HEK293 (cell line): ENCODE data around the gene PRKG1.

Experiments
- FEZF1 ChIP-seq: fragments of 450-650 bp; formaldehyde crosslinking; IDR thresholded peaks from 2 replicates; pipeline ENCODE4 v1.5.1; 2016; ENCODE audit warnings: missing biosample characterization, missing genetic modification characterization
- HOXA7 ChIP-seq: sonication (generic); formaldehyde crosslinking; IDR thresholded peaks from 2 replicates; pipeline ENCODE4 v1.8.1; 2022; ENCODE audit warnings: missing genetic modification reagents, borderline replicate concordance
- SETDB1 ChIP-seq: IDR thresholded peaks from one replicate; pipeline ENCODE4 v1.6.1; 2017; ENCODE audit warnings: mild to moderate bottlenecking, low read length, moderate library complexity, mixed read lengths; ENCODE audit not compliant: insufficient read length
- YY2 ChIP-seq: fragments of 450-650 bp; formaldehyde crosslinking; IDR thresholded peaks from 2 replicates; pipeline ENCODE4 v1.5.1; 2016; ENCODE audit warnings: missing biosample characterization, missing genetic modification characterization
- ZBTB20 ChIP-seq: fragments of 450-650 bp; formaldehyde crosslinking; IDR thresholded peaks from 2 replicates; pipeline ENCODE4 v1.5.1; 2016; ENCODE audit warnings: missing biosample characterization, missing genetic modification characterization
- ZBTB7A ChIP-seq: fragments of 450-650 bp; formaldehyde crosslinking; IDR thresholded peaks from 2 replicates; pipeline ENCODE4 v1.5.1; 2016; ENCODE audit warnings: low read depth, missing biosample characterization, missing genetic modification characterization
- ZEB2 ChIP-seq: fragments of 450-650 bp; formaldehyde crosslinking; IDR thresholded peaks from 2 replicates; pipeline ENCODE4 v1.5.1; 2016; ENCODE audit warnings: missing biosample characterization, missing genetic modification characterization
- ZFHX2 ChIP-seq: fragments of 450-650 bp; formaldehyde crosslinking; conservative IDR thresholded peaks from 2 replicates; pipeline ENCODE4 v1.5.1; 2016; ENCODE audit warnings: missing biosample characterization, missing genetic modification characterization
- ZNF335 ChIP-seq: fragments of 450-650 bp; formaldehyde crosslinking; conservative IDR thresholded peaks from 2 replicates; pipeline ENCODE4 v1.5.1; 2016; ENCODE audit warnings: missing biosample characterization, missing genetic modification characterization
- ZNF354C ChIP-seq: fragments of 450-650 bp; formaldehyde crosslinking; IDR thresholded peaks from 2 replicates; pipeline ENCODE4 v1.5.1; 2016; ENCODE audit warnings: missing biosample characterization, missing genetic modification characterization, low read depth, borderline replicate concordance
- ZNF394 ChIP-seq: fragments of 450-650 bp; formaldehyde crosslinking; IDR thresholded peaks from 2 replicates; pipeline ENCODE4 v1.5.1; 2016; ENCODE audit warnings: missing biosample characterization, missing genetic modification characterization, mild to moderate bottlenecking, moderate library complexity, borderline replicate concordance
- ZNF433 ChIP-seq: fragments of 450-650 bp; formaldehyde crosslinking; IDR thresholded peaks from 2 replicates; pipeline ENCODE4 v1.5.1; 2016; ENCODE audit warnings: missing biosample characterization, missing genetic modification characterization, low read depth
- ZNF76 ChIP-seq: fragments of 450-650 bp; formaldehyde crosslinking; IDR thresholded peaks from 2 replicates; pipeline ENCODE4; 2016; ENCODE audit warnings: low read depth, missing biosample characterization, missing genetic modification characterization, borderline replicate concordance
- ZNF768 ChIP-seq: fragments of 450-650 bp; formaldehyde crosslinking; IDR thresholded peaks from 2 replicates; pipeline ENCODE4 v1.5.1; 2018; ENCODE audit warnings: missing biosample characterization, mild to moderate bottlenecking, missing genetic modification characterization
- ZNF791 ChIP-seq: fragments of 450-650 bp; formaldehyde crosslinking; IDR thresholded peaks from 2 replicates; pipeline ENCODE4 v1.5.1; 2016; ENCODE audit warnings: missing biosample characterization, missing genetic modification characterization
- ZNF843 ChIP-seq: fragments of 450-650 bp; formaldehyde crosslinking; IDR thresholded peaks from 2 replicates; pipeline ENCODE4 v1.5.1; 2016; ENCODE audit warnings: missing biosample characterization, missing genetic modification characterization
- ZSCAN16 ChIP-seq: fragments of 450-650 bp; formaldehyde crosslinking; IDR thresholded peaks from 2 replicates; pipeline ENCODE4 v1.5.1; 2016; ENCODE audit warnings: missing biosample characterization, missing genetic modification characterization
- TF ChIP-seq, protein P1 (sequence below): fragments of 450-650 bp; formaldehyde crosslinking; IDR thresholded peaks from 2 replicates; pipeline ENCODE4 v1.5.1; 2017; ENCODE audit warnings: missing biosample characterization, missing genetic modification characterization
- TF ChIP-seq, protein P2 (sequence below): fragments of 450-650 bp; formaldehyde crosslinking; IDR thresholded peaks from 2 replicates; pipeline ENCODE4 v1.5.1; 2016; ENCODE audit warnings: missing biosample characterization, missing genetic modification characterization
- TF ChIP-seq, protein P3 (sequence below): fragments of 450-650 bp; formaldehyde crosslinking; IDR thresholded peaks from 2 replicates; pipeline ENCODE4 v1.5.1; 2017; ENCODE audit warnings: missing biosample characterization, missing genetic modification characterization
- TF ChIP-seq, protein P4 (sequence below): fragments of 450-650 bp; formaldehyde crosslinking; IDR thresholded peaks from 2 replicates; pipeline ENCODE4 v1.5.1; 2016; ENCODE audit warnings: missing biosample characterization, missing genetic modification characterization
- TF ChIP-seq, protein P5 (sequence below): fragments of 450-650 bp; IDR thresholded peaks from 2 replicates; pipeline ENCODE4 v1.5.1; 2018; ENCODE audit warnings: missing biosample characterization, mild to moderate bottlenecking, missing genetic modification characterization
- TF ChIP-seq, protein P6 (sequence below): fragments of 450-650 bp; formaldehyde crosslinking; IDR thresholded peaks from 2 replicates; pipeline ENCODE4 v1.5.1; 2016; ENCODE audit warnings: missing biosample characterization, missing genetic modification characterization
- TF ChIP-seq, protein P7 (sequence below): fragments of 450-650 bp; formaldehyde crosslinking; IDR thresholded peaks from 2 replicates; pipeline ENCODE4 v1.5.1; 2016; ENCODE audit warnings: missing biosample characterization, missing genetic modification characterization
- TF ChIP-seq, protein P8 (sequence below): fragments of 450-650 bp; formaldehyde crosslinking; IDR thresholded peaks from 2 replicates; pipeline ENCODE4 v1.5.1; 2017; ENCODE audit warnings: missing biosample characterization, missing genetic modification characterization

Gene PRKG1

DNA sequence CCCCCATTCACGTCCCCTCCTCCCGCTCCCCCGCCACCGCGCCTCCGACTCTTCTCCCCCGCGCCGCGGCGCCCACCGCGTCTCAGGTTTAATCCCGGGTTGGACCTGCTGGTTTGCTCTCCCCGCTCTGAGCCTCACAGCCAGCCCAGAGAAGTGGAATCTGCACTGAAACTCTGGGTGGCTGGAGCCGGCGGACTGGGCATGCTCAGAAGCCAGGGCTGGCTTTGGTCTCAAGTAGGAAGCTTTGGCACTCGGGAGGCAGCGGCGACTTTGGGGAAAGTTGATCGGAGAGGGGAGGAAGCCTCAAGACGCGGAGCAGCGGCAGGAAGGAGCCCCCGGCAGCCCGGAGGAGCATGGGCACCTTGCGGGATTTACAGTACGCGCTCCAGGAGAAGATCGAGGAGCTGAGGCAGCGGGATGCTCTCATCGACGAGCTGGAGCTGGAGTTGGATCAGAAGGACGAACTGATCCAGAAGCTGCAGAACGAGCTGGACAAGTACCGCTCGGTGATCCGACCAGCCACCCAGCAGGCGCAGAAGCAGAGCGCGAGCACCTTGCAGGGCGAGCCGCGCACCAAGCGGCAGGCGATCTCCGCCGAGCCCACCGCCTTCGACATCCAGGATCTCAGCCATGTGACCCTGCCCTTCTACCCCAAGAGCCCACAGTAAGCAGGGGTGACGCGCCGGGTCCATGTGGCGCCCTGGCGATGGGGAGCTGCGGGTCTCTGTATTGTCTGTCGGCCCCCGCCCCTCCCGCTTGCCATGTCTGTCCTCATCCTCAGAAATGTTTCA, at the start of gene PRKG1 (continued):
- TF ChIP-seq ZEB2 (tag by site-specific recombination) (no peak), ZNF335 (tag by site-specific recombination) (peak; percentile 20; the same call in 1 of the 2 replicates), SETDB1 (no peak), ZNF433 (no peak), ZNF768 (tag by site-specific recombination) (0 out of 2 replicates have a peak, but pooled peaks have one; percentile 6), YY2 (tag by site-specific recombination) (no peak), ZNF394 (tag by site-specific recombination) (peak; percentile 97), ZNF76 (tag by site-specific recombination) (no peak), FEZF1 (tag by site-specific recombination) (no peak), ZFHX2 (peak; percentile 5; the same call in 1 of the 2 replicates), HOXA7 (no peak), ZNF843 (tag by site-specific recombination) (0 out of 2 replicates have a peak, but pooled peaks have one; percentile 11), ZNF354C (no peak), ZBTB7A (tag by site-specific recombination) (no peak), ZBTB20 (0 out of 2 replicates have a peak, but pooled peaks have one; percentile 37), ZNF791 (tag by site-specific recombination) (no peak), ZSCAN16 (tag by site-specific recombination) (no peak)
- TF ChIP-seq, protein P1, sequence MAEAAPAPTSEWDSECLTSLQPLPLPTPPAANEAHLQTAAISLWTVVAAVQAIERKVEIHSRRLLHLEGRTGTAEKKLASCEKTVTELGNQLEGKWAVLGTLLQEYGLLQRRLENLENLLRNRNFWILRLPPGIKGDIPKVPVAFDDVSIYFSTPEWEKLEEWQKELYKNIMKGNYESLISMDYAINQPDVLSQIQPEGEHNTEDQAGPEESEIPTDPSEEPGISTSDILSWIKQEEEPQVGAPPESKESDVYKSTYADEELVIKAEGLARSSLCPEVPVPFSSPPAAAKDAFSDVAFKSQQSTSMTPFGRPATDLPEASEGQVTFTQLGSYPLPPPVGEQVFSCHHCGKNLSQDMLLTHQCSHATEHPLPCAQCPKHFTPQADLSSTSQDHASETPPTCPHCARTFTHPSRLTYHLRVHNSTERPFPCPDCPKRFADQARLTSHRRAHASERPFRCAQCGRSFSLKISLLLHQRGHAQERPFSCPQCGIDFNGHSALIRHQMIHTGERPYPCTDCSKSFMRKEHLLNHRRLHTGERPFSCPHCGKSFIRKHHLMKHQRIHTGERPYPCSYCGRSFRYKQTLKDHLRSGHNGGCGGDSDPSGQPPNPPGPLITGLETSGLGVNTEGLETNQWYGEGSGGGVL, result 0 out of 2 replicates have a peak, but pooled peaks have one; percentile 40
- TF ChIP-seq, protein P2, sequence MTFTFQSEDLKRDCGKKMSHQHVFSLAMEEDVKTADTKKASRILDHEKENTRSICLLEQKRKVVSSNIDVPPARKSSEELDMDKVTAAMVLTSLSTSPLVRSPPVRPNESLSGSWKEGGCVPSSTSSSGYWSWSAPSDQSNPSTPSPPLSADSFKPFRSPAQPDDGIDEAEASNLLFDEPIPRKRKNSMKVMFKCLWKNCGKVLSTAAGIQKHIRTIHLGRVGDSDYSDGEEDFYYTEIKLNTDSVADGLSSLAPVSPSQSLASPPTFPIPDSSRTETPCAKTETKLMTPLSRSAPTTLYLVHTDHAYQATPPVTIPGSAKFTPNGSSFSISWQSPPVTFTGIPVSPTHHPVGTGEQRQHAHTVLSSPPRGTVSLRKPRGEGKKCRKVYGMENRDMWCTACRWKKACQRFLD (tag by site-specific recombination), result no peak
- TF ChIP-seq, protein P3, sequence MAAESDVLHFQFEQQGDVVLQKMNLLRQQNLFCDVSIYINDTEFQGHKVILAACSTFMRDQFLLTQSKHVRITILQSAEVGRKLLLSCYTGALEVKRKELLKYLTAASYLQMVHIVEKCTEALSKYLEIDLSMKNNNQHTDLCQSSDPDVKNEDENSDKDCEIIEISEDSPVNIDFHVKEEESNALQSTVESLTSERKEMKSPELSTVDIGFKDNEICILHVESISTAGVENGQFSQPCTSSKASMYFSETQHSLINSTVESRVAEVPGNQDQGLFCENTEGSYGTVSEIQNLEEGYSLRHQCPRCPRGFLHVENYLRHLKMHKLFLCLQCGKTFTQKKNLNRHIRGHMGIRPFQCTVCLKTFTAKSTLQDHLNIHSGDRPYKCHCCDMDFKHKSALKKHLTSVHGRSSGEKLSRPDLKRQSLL (tag by site-specific recombination), result peak; percentile 67; the same call in 1 of the 2 replicates
- TF ChIP-seq, protein P4, sequence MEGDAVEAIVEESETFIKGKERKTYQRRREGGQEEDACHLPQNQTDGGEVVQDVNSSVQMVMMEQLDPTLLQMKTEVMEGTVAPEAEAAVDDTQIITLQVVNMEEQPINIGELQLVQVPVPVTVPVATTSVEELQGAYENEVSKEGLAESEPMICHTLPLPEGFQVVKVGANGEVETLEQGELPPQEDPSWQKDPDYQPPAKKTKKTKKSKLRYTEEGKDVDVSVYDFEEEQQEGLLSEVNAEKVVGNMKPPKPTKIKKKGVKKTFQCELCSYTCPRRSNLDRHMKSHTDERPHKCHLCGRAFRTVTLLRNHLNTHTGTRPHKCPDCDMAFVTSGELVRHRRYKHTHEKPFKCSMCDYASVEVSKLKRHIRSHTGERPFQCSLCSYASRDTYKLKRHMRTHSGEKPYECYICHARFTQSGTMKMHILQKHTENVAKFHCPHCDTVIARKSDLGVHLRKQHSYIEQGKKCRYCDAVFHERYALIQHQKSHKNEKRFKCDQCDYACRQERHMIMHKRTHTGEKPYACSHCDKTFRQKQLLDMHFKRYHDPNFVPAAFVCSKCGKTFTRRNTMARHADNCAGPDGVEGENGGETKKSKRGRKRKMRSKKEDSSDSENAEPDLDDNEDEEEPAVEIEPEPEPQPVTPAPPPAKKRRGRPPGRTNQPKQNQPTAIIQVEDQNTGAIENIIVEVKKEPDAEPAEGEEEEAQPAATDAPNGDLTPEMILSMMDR (tag by site-specific recombination), result peak; percentile 33; the same call in 1 of the 2 replicates
- TF ChIP-seq, protein P5, sequence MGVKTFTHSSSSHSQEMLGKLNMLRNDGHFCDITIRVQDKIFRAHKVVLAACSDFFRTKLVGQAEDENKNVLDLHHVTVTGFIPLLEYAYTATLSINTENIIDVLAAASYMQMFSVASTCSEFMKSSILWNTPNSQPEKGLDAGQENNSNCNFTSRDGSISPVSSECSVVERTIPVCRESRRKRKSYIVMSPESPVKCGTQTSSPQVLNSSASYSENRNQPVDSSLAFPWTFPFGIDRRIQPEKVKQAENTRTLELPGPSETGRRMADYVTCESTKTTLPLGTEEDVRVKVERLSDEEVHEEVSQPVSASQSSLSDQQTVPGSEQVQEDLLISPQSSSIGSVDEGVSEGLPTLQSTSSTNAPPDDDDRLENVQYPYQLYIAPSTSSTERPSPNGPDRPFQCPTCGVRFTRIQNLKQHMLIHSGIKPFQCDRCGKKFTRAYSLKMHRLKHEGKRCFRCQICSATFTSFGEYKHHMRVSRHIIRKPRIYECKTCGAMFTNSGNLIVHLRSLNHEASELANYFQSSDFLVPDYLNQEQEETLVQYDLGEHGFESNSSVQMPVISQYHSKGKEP (tag by site-specific recombination), result no peak
- TF ChIP-seq, protein P6, sequence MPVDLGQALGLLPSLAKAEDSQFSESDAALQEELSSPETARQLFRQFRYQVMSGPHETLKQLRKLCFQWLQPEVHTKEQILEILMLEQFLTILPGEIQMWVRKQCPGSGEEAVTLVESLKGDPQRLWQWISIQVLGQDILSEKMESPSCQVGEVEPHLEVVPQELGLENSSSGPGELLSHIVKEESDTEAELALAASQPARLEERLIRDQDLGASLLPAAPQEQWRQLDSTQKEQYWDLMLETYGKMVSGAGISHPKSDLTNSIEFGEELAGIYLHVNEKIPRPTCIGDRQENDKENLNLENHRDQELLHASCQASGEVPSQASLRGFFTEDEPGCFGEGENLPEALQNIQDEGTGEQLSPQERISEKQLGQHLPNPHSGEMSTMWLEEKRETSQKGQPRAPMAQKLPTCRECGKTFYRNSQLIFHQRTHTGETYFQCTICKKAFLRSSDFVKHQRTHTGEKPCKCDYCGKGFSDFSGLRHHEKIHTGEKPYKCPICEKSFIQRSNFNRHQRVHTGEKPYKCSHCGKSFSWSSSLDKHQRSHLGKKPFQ (tag by site-specific recombination), result no peak
- TF ChIP-seq, protein P7, sequence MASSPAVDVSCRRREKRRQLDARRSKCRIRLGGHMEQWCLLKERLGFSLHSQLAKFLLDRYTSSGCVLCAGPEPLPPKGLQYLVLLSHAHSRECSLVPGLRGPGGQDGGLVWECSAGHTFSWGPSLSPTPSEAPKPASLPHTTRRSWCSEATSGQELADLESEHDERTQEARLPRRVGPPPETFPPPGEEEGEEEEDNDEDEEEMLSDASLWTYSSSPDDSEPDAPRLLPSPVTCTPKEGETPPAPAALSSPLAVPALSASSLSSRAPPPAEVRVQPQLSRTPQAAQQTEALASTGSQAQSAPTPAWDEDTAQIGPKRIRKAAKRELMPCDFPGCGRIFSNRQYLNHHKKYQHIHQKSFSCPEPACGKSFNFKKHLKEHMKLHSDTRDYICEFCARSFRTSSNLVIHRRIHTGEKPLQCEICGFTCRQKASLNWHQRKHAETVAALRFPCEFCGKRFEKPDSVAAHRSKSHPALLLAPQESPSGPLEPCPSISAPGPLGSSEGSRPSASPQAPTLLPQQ (tag by site-specific recombination), result peak; percentile 40; the same call in 1 of the 2 replicates
- TF ChIP-seq, protein P8, sequence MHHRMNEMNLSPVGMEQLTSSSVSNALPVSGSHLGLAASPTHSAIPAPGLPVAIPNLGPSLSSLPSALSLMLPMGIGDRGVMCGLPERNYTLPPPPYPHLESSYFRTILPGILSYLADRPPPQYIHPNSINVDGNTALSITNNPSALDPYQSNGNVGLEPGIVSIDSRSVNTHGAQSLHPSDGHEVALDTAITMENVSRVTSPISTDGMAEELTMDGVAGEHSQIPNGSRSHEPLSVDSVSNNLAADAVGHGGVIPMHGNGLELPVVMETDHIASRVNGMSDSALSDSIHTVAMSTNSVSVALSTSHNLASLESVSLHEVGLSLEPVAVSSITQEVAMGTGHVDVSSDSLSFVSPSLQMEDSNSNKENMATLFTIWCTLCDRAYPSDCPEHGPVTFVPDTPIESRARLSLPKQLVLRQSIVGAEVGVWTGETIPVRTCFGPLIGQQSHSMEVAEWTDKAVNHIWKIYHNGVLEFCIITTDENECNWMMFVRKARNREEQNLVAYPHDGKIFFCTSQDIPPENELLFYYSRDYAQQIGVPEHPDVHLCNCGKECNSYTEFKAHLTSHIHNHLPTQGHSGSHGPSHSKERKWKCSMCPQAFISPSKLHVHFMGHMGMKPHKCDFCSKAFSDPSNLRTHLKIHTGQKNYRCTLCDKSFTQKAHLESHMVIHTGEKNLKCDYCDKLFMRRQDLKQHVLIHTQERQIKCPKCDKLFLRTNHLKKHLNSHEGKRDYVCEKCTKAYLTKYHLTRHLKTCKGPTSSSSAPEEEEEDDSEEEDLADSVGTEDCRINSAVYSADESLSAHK (tag by site-specific recombination), result no peak; the same call in 1 of the 2 replicates
